Fibroblast of the aortic adventitia (primary cell): ENCODE measurements around the gene UCKL1. TPM values are rescaled to one million over a fixed set of nuclear protein-coding genes. Genes with fewer than 3 reads are reported as not detected.
A peak's percentile ranks its signal among the peaks of the same experiment; 100 is the strongest.

ENCODE experiments used
- DNase-seq: peaks from one replicate; pipeline ENCODE4 v3.0.0-alpha.2; 2010; ENCODE audit warnings: low read depth
- H3K4me3 ChIP-seq: 2 replicates; pipeline ENCODE4 v1.5.1; 2011; ENCODE audit warnings: low read depth, mild to moderate bottlenecking, control low read depth, low read length, moderate library complexity
- CTCF ChIP-seq: IDR thresholded peaks from 2 replicates; pipeline ENCODE4 v1.5.1; 2011; ENCODE audit warnings: mild to moderate bottlenecking, low read length, control low read depth, inconsistent platforms; ENCODE audit not compliant: insufficient read depth
- total RNA-seq: library from RNA; depleted of rRNA; stranded (reverse); fragments of >200 nt; gene quantifications from 2 replicates; pipeline ENCODE4 v1.2.3, GENCODE V29; 2012; ENCODE audit warnings: low replicate concordance

UCKL1 gene
- total RNA-seq, 1 donor, result 16.0 TPM

GRCh38 chr20:63970714-63971431 is 14.7 kb upstream of the UCKL1 start:
- DNase-seq, result no peak
- TF ChIP-seq CTCF, result no peak
- no peak overlapping the region for H3K4me3 ChIP-seq

GRCh38 chr20:63969838-63970713 is 13.9 kb upstream of the UCKL1 start, which contains the start of gene ZNF512B:
ZNF512B (minus strand) TSS chr20:63969930; CDS start chr20:63967950, 1,980 bp downstream.
- TF ChIP-seq CTCF, result no peak
- DNase-seq, result peak; percentile 55
- peak within 1 kb of the TSS; percentile 75 for H3K4me3 ChIP-seq

- no peak for DNase-seq
- H3K4me3 ChIP-seq, result peak overlapping the region; percentile 75
- no peak for TF ChIP-seq CTCF
Measured at GRCh38 chr20:63968928-63969760, 12.9 kb upstream of the UCKL1 start.

- no peak for DNase-seq
- TF ChIP-seq CTCF, result no peak
- peak overlapping the region; percentile 75 for H3K4me3 ChIP-seq
Measured at GRCh38 chr20:63968136-63968927, 12.1 kb upstream of the UCKL1 start.

- H3K4me3 ChIP-seq, result no peak overlapping the region
- no peak for TF ChIP-seq CTCF
- no peak for DNase-seq
Measured at GRCh38 chr20:63967330-63968135, 11.3 kb upstream of the UCKL1 start.
